ENCODE data around the gene CREB3L2. TPM values are rescaled to one million over a fixed set of nuclear protein-coding genes. Genes with fewer than 3 reads are reported as not detected.

Gene CREB3L2
- total RNA-seq, 1 experiment from 2014 or later = 49.8 TPM

DNA sequence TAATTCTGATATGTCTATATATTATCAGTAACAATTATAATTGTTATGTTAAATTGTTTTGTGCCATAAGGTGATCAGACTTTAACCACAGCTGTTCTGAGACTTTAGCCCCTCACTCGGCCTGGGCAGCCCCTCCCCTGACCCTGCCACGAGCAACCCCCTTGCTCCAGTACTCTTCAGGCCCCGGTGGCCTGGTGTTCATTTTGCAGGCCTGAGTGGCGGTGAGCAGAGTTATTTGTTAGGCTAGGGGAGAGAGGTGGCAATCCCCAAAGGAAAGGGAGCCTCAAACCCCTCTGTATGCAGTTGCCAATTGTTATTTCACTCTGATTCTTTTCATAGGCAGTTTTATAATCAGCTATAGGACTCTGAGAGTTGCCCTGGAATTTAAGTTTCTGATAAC is 22.9 kb upstream of the CREB3L2 start:
- POLR2A ChIA-PET = no interaction called here
- ATAC-seq (no peak), DNase-seq (ENCODE audit: low read depth, low spot score) (no peak)

DNA sequence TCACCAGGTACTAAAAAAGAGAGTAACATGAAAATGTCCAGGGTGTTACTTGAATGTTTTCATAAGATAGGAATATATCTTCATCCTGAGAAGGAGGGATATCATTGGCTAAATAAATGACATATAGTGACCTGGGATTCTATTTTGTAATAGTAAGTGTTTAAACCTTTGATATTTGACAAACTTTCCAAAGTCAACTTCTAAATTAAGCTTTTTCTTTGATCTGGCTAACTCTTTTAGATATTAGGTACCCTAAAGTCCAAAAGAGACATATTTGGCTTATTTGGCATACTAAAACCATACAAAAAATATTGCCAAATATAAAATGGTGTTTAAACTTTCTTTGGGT is 22.4 kb upstream of the CREB3L2 start:
- CTCF ChIA-PET = no interaction called here
- no peak for DNase-seq (ENCODE audit: low read depth, low spot score)
- TF ChIP-seq, protein P1, sequence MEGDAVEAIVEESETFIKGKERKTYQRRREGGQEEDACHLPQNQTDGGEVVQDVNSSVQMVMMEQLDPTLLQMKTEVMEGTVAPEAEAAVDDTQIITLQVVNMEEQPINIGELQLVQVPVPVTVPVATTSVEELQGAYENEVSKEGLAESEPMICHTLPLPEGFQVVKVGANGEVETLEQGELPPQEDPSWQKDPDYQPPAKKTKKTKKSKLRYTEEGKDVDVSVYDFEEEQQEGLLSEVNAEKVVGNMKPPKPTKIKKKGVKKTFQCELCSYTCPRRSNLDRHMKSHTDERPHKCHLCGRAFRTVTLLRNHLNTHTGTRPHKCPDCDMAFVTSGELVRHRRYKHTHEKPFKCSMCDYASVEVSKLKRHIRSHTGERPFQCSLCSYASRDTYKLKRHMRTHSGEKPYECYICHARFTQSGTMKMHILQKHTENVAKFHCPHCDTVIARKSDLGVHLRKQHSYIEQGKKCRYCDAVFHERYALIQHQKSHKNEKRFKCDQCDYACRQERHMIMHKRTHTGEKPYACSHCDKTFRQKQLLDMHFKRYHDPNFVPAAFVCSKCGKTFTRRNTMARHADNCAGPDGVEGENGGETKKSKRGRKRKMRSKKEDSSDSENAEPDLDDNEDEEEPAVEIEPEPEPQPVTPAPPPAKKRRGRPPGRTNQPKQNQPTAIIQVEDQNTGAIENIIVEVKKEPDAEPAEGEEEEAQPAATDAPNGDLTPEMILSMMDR (IDR thresholded peaks at IDR 0.05 in 2 of 3, conservative IDR thresholded peaks at IDR 0.05 in 1 of 3; ENCODE audit: borderline replicate concordance in 1 of 3, insufficient read depth in 1 of 3, low read depth in 2 of 3, low read length in 2 of 3) = no peak
- TF ChIP-seq FOSL1 (IDR thresholded peaks at IDR 0.05; ENCODE audit: low read depth) (no peak), ZFX (IDR thresholded peaks at IDR 0.05) (no peak), SRF (IDR thresholded peaks at IDR 0.05; ENCODE audit: low read depth) (no peak), RAD21 (IDR thresholded peaks at IDR 0.05; ENCODE audit: low read depth) (no peak), SIN3A (IDR thresholded peaks at IDR 0.05; ENCODE audit: low read depth) (no peak), EGR1 (IDR thresholded peaks at IDR 0.05; ENCODE audit: low read depth) (no peak), ZNF274 (IDR thresholded peaks at IDR 0.05; ENCODE audit: low read depth, low read length) (no peak)
- TF ChIP-seq, protein P2, sequence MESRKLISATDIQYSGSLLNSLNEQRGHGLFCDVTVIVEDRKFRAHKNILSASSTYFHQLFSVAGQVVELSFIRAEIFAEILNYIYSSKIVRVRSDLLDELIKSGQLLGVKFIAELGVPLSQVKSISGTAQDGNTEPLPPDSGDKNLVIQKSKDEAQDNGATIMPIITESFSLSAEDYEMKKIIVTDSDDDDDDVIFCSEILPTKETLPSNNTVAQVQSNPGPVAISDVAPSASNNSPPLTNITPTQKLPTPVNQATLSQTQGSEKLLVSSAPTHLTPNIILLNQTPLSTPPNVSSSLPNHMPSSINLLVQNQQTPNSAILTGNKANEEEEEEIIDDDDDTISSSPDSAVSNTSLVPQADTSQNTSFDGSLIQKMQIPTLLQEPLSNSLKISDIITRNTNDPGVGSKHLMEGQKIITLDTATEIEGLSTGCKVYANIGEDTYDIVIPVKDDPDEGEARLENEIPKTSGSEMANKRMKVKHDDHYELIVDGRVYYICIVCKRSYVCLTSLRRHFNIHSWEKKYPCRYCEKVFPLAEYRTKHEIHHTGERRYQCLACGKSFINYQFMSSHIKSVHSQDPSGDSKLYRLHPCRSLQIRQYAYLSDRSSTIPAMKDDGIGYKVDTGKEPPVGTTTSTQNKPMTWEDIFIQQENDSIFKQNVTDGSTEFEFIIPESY (IDR thresholded peaks at IDR 0.05; ENCODE audit: extremely low read depth, insufficient replicate concordance, low read length) = no peak

More for the DNA sequence above, 22.9 kb upstream of the CREB3L2 start:
- H3K9ac ChIP-seq (ENCODE audit: low read length) = no peak overlapping the region
- H3K27me3 ChIP-seq (ENCODE audit: insufficient read depth, low read length) = no peaks in the 10 kb centered on the region
- no TSS peak for BruUV-seq (replicated peaks)
- no peak overlapping the region for H2AFZ ChIP-seq (ENCODE audit: low read depth, low read length, poor library complexity, severe bottlenecking)
- H3K79me2 ChIP-seq (ENCODE audit: insufficient read depth, low read length) = no peaks in the 10 kb centered on the region
- ChIA-PET RAD21 (ENCODE audit: low non-redundant PET in 1 of 2, low total read pairs in 2 of 2, uncharacterized antibody in 2 of 2, unreplicated experiment in 2 of 2) (no interaction called here), CTCF (no interaction called here)
- no peak overlapping the region for H3K4me2 ChIP-seq (ENCODE audit: low read length)
- no peaks in the 10 kb centered on the region for H4K20me1 ChIP-seq (ENCODE audit: insufficient read depth)
- H3K27ac ChIP-seq (ENCODE audit: low read depth, low read length) = no peak overlapping the region
- 0 out of 2 replicates have a peak, but pooled peaks cover 3% of the 10 kb centered on the region for H3K9me2 ChIP-seq (ENCODE audit: insufficient read depth)
- TF ChIP-seq, protein P3, sequence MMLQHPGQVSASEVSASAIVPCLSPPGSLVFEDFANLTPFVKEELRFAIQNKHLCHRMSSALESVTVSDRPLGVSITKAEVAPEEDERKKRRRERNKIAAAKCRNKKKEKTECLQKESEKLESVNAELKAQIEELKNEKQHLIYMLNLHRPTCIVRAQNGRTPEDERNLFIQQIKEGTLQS (IDR thresholded peaks at IDR 0.05) = no peak
- TF ChIP-seq, protein P2 (IDR thresholded peaks at IDR 0.05; ENCODE audit: extremely low read depth, insufficient replicate concordance, low read length) = no peak
- TF ChIP-seq ZFX (IDR thresholded peaks at IDR 0.05) = no peak
- TF ChIP-seq SIN3A (IDR thresholded peaks at IDR 0.05; ENCODE audit: low read depth) = no peak
- no peak for TF ChIP-seq EGR1 (IDR thresholded peaks at IDR 0.05; ENCODE audit: low read depth)
- no peak for TF ChIP-seq POLR2AphosphoS5 (IDR thresholded peaks at IDR 0.05; ENCODE audit: low read depth, low read length)
- no peak for TF ChIP-seq CEBPB (IDR thresholded peaks at IDR 0.05; ENCODE audit: low read depth)
- no peak for TF ChIP-seq RAD21 (IDR thresholded peaks at IDR 0.05; ENCODE audit: low read depth)
- TF ChIP-seq ZNF274 (IDR thresholded peaks at IDR 0.05; ENCODE audit: low read depth, low read length) = no peak
- no peaks in the 10 kb centered on the region for H3K4me1 ChIP-seq (ENCODE audit: control insufficient read depth in 1 of 2, insufficient read depth in 2 of 2, low read length in 2 of 2)
- intact Hi-C loops (cut with micrococcal nuclease) = no loop called here
- H3K9me3 ChIP-seq (ENCODE audit: control insufficient read depth in 1 of 2, insufficient read depth in 1 of 2, low read depth in 1 of 2, low read length in 2 of 2) = no peaks in the 10 kb centered on the region
- no peak overlapping the region for H3K4me3 ChIP-seq (replicated peaks in 1 of 2; ENCODE audit: low read depth in 1 of 2, low read length in 2 of 2)
- no peaks in the 10 kb centered on the region for H3K36me3 ChIP-seq (ENCODE audit: control insufficient read depth in 1 of 2, insufficient read depth in 2 of 2, low read length in 2 of 2)

More for the DNA sequence above, 22.4 kb upstream of the CREB3L2 start:
- Histone ChIP-seq H3K27ac (ENCODE audit: low read depth, low read length) (no peak overlapping the region), H3K9ac (ENCODE audit: low read length) (no peak overlapping the region), H3K79me2 (ENCODE audit: insufficient read depth, low read length) (no peaks in the 10 kb centered on the region), H3K9me3 (ENCODE audit: control insufficient read depth in 1 of 2, insufficient read depth in 1 of 2, low read depth in 1 of 2, low read length in 2 of 2) (no peaks in the 10 kb centered on the region), H3K4me3 (replicated peaks in 1 of 2; ENCODE audit: low read depth in 1 of 2, low read length in 2 of 2) (no peak overlapping the region), H3K9me2 (ENCODE audit: insufficient read depth) (0 out of 2 replicates have a peak, but pooled peaks cover 3% of the 10 kb centered on the region), H3K36me3 (ENCODE audit: control insufficient read depth in 1 of 2, insufficient read depth in 2 of 2, low read length in 2 of 2) (no peaks in the 10 kb centered on the region), H3K4me1 (ENCODE audit: control insufficient read depth in 1 of 2, insufficient read depth in 2 of 2, low read length in 2 of 2) (no peaks in the 10 kb centered on the region), H4K20me1 (ENCODE audit: insufficient read depth) (no peaks in the 10 kb centered on the region), H3K27me3 (ENCODE audit: insufficient read depth, low read length) (no peaks in the 10 kb centered on the region), H2AFZ (ENCODE audit: low read depth, low read length, poor library complexity, severe bottlenecking) (no peak overlapping the region), H3K4me2 (ENCODE audit: low read length) (no peak overlapping the region)
- no TSS peak for BruUV-seq (replicated peaks)
- POLR2A ChIA-PET = no interaction called here
- ATAC-seq = no peak
- RAD21 ChIA-PET (ENCODE audit: low non-redundant PET in 1 of 2, low total read pairs in 2 of 2, uncharacterized antibody in 2 of 2, unreplicated experiment in 2 of 2) = no interaction called here
- intact Hi-C loops (cut with micrococcal nuclease) = no loop called here

All from HCT116 (cell line).